ENCODE data around the gene IGF1. TPM values are rescaled to one million over a fixed set of nuclear protein-coding genes. Genes with fewer than 3 reads are reported as not detected.

Gene IGF1
- total RNA-seq, 1 experiment from 2014 or later: 0.42 TPM

- H3K9ac ChIP-seq (ENCODE audit: low read length): no peak overlapping the region
- no peaks in the 10 kb centered on the region for H3K27me3 ChIP-seq (ENCODE audit: insufficient read depth, low read length)
- no peak overlapping the region for H3K4me3 ChIP-seq (replicated peaks in 1 of 2; ENCODE audit: low read depth in 1 of 2, low read length in 2 of 2)
- no peaks in the 10 kb centered on the region for H3K9me2 ChIP-seq (ENCODE audit: insufficient read depth)
- no peaks in the 10 kb centered on the region for H3K36me3 ChIP-seq (ENCODE audit: control insufficient read depth in 1 of 2, insufficient read depth in 2 of 2, low read length in 2 of 2)
- intact Hi-C loops (cut with micrococcal nuclease): no loop called here
- ChIA-PET RAD21 (ENCODE audit: low non-redundant PET in 1 of 2, low total read pairs in 2 of 2, uncharacterized antibody in 2 of 2, unreplicated experiment in 2 of 2) (no interaction called here), CTCF (no interaction called here), POLR2A (no interaction called here)
- TF ChIP-seq CEBPB (IDR thresholded peaks at IDR 0.05; ENCODE audit: low read depth): no peak
- H2AFZ ChIP-seq (ENCODE audit: low read depth, low read length, poor library complexity, severe bottlenecking): no peak overlapping the region
- H3K9me3 ChIP-seq (ENCODE audit: control insufficient read depth in 1 of 2, insufficient read depth in 1 of 2, low read depth in 1 of 2, low read length in 2 of 2): no peaks in the 10 kb centered on the region
- H3K4me2 ChIP-seq (ENCODE audit: low read length): no peak overlapping the region
- ATAC-seq (no peak), DNase-seq (ENCODE audit: low read depth, low spot score) (no peak)
- H3K4me1 ChIP-seq (ENCODE audit: control insufficient read depth in 1 of 2, insufficient read depth in 2 of 2, low read length in 2 of 2): no peaks in the 10 kb centered on the region
- H3K27ac ChIP-seq (ENCODE audit: low read depth, low read length): no peak overlapping the region
- BruUV-seq (replicated peaks): no TSS peak
- H3K79me2 ChIP-seq (ENCODE audit: insufficient read depth, low read length): no peaks in the 10 kb centered on the region
- no peaks in the 10 kb centered on the region for H4K20me1 ChIP-seq (ENCODE audit: insufficient read depth)
Measured at GRCh38 chr12:102410511-102410910, 69.9 kb downstream of the IGF1 start.

- Histone ChIP-seq H3K79me2 (ENCODE audit: insufficient read depth, low read length) (no peaks in the 10 kb centered on the region), H3K4me1 (ENCODE audit: control insufficient read depth in 1 of 2, insufficient read depth in 2 of 2, low read length in 2 of 2) (no peaks in the 10 kb centered on the region), H3K27me3 (ENCODE audit: insufficient read depth, low read length) (no peaks in the 10 kb centered on the region), H3K9me2 (ENCODE audit: insufficient read depth) (no peaks in the 10 kb centered on the region), H2AFZ (ENCODE audit: low read depth, low read length, poor library complexity, severe bottlenecking) (no peak overlapping the region), H4K20me1 (ENCODE audit: insufficient read depth) (no peaks in the 10 kb centered on the region), H3K27ac (ENCODE audit: low read depth, low read length) (no peak overlapping the region), H3K36me3 (ENCODE audit: control insufficient read depth in 1 of 2, insufficient read depth in 2 of 2, low read length in 2 of 2) (no peaks in the 10 kb centered on the region), H3K4me2 (ENCODE audit: low read length) (no peak overlapping the region), H3K9ac (ENCODE audit: low read length) (no peak overlapping the region), H3K9me3 (ENCODE audit: control insufficient read depth in 1 of 2, insufficient read depth in 1 of 2, low read depth in 1 of 2, low read length in 2 of 2) (no peaks in the 10 kb centered on the region), H3K4me3 (replicated peaks in 1 of 2; ENCODE audit: low read depth in 1 of 2, low read length in 2 of 2) (no peak overlapping the region)
- intact Hi-C loops (cut with micrococcal nuclease): no loop called here
- no peak for TF ChIP-seq RAD21 (IDR thresholded peaks at IDR 0.05; ENCODE audit: low read depth)
- TF ChIP-seq ZNF274 (IDR thresholded peaks at IDR 0.05; ENCODE audit: low read depth, low read length): no peak
- TF ChIP-seq MAX (IDR thresholded peaks at IDR 0.05): no peak
- TF ChIP-seq CEBPB (IDR thresholded peaks at IDR 0.05; ENCODE audit: low read depth): no peak
- DNase-seq (ENCODE audit: low read depth, low spot score): no peak
- no TSS peak for BruUV-seq (replicated peaks)
- CTCF ChIA-PET: no interaction called here
- POLR2A ChIA-PET: no interaction called here
- RAD21 ChIA-PET (ENCODE audit: low non-redundant PET in 1 of 2, low total read pairs in 2 of 2, uncharacterized antibody in 2 of 2, unreplicated experiment in 2 of 2): no interaction called here
- no peak for ATAC-seq
Measured at GRCh38 chr12:102408487-102409297, 71.7 kb downstream of the IGF1 start.
